GM21528 (cell line): ENCODE measurements around the gene IGSF22.
"Not testable (repeated sequence)": the region's sequence is repeated elsewhere in the genome, so short reads cannot be mapped to it uniquely, and the experiment has no call there.

Experiments used
- ATAC-seq: cut with Tn5 transposase; IDR thresholded peaks from one replicate; pipeline ENCODE4 v1.9.1; 2021; ENCODE audit warnings: mild to moderate bottlenecking, moderate library complexity; ENCODE audit not compliant: unreplicated experiment, low FRiP score

Gene IGSF22

DNA sequence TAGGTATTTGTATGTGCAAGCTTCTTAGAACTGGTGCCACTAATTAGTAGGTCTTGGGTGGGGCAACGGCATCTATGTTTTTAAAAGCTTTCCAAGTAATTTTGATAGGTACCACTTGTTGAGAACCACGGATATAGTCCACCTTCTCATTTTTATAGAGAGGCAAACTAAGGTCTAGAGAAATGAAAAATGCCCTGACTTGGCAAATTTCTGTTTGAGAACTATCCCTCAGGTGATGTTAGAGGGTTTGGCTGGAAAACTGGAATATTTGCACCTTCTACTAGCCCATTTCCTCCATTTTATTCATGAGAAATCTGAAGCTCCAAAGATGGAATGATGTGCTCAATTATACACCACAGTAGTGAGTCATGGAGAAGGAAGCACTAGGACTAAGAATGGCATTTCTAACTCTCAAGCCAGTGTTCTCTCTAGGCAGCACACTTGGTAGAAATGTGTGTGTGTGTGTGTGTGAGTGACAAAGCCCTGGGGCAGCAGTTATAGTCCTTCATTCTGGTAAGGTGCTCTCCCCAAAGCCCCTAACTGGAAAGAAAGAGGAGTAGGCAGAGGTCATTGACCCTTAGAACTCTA is 29.3 kb downstream of the IGSF22 start:
- no peak for ATAC-seq

DNA sequence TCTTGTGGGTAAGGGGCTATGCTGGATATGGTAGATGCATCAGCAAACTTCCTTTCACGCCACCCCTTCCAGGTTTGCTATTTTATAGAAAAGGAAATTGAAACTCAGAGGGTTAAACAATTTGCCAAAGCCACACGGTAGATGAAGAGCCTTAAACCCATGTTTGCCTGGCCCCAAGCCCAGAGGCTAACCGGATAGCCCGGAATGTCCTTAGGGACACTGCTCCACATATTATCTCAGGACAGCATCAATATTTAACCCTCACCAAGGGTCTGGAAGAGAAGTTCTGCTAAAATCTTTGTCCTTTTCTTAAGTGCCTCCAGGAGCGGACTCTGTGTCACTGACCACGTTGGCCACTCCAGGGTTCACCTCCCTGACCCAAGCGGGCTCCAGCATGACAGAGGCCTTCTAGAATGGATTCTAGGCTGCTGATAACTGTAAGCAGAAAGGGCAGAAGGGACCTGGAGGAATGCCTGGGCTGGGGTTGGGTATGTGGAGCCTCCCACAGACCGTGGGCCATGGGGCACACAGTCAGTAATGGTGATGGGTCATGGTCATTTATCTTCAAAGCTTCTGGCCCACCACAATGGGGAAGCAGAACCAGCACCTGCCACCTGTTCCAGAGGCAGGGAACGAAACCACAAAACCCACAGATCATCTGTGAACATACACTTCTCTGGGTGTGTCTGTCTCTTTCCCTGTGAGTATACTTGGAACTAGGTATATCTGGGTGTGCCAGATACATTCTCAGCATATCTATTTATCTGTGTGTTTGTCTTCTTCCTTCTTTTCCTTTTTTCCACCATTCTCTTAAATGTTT is 32.8 kb downstream of the IGSF22 start:
- no peak for ATAC-seq

DNA sequence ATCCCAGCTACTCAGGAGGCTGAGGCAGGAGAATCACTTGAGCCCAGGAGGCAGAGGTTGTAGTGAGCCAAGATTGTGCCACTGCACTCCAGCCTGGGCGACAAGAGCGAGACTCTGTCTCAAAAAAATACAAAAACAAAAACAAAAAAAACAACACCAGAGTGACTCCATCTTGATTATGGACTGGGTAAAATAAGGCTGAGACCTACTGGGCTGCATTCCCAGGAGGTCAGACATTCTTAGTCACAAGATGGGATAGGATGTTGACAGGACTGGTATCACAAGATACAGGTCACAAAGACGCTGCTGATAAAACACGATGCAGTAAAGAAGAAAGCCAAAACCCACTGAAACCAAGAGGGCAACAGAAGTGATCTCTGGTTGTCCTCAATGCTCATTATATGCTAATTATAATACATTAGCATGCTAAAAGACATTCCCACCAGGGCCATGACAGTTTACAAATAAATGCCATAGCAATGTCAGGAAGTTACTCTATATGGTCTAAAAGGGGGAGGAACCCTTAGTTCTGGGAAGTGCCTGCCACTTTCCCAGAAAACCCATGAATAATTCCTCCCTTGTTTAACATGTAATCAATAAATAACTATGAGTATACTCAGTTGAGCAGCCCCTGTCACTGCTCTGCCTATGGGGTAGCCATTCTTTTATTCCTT is 34.4 kb downstream of the IGSF22 start:
- ATAC-seq: not testable (repeated sequence)

GRCh38 chr11:18684267-18684666 is 41.7 kb downstream of the IGSF22 start:
- ATAC-seq: no peak

DNA sequence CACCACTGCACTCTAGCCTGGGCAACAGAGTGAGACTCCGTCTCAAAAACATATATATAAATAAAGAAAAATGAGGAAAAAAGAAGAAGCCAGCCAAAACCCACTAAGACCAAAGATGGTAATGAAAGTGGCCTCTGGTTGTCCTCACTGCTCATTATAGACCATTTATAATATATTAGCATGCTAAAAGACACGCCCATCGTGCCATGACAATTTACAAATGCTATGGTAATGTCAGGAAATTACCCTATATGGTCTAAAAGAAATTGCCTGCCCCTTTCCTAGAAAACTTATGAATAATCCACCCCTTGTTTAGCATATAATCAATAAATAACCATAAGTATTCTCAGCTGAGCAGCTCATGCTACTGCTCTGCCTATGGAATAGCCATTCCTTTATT is 43.5 kb downstream of the IGSF22 start:
- no peak for ATAC-seq

DNA sequence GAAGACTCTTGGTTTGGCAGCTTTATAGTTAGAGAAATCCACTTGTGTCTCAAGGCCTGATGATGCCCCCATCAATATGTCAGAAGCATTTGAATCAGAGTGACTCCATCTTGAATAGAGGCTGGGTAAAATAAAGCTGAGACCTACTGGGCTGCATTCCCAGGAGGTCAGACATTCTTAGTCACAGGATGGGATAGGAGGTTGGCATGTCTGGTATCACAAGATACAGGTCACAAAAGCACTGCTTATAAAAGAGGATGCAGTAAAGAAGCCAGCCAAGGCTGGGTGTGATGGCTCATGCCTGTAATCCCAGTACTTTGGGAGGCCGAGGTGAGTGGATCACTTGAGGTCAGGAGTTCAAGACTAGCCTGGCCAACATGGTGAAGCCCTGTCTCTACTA is 44.0 kb downstream of the IGSF22 start:
- not testable (repeated sequence) for ATAC-seq

GRCh38 chr11:18677560-18677959 is 48.4 kb downstream of the IGSF22 start:
- ATAC-seq: no peak

DNA sequence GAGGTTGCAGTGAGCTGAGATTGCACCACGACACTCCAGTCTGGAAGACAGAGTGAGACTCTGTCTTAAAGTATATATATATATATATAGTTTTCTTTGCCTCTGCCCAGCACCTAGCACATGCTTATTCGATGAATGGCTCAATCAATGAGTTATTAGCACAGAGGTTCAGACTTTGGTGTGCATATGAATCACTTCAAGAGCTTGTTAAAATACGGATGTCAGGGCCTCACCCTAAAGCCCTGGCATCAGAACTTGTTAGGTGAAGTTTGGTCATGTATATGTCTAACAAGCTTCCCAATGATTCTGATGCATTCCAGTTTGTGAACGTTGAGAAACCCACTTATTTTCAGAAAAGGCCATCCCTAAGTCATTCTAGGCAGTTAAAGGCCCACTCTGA is 49.2 kb downstream of the IGSF22 start:
- ATAC-seq: no peak

DNA sequence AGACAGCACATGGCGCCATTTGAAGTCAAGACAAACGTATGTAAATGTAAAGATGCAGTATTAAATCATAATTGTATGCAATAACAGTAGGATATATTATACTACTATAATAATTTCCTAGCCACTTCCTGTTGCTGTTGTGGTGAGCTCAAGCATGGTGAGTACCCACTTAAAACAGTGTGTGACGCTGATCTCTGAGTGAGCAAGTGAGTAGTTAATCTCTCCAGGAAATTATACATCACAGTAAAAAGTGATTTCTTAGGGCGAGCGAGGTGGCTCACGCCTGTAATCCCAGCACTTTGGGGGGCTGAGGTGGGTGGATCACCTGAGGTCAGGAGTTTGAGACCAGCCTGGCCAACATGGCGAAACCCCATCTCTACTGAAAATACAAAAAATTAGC is 53.8 kb downstream of the IGSF22 start:
- ATAC-seq: not testable (repeated sequence)

GRCh38 chr11:18671246-18671645 is 54.7 kb downstream of the IGSF22 start:
- no peak for ATAC-seq

DNA sequence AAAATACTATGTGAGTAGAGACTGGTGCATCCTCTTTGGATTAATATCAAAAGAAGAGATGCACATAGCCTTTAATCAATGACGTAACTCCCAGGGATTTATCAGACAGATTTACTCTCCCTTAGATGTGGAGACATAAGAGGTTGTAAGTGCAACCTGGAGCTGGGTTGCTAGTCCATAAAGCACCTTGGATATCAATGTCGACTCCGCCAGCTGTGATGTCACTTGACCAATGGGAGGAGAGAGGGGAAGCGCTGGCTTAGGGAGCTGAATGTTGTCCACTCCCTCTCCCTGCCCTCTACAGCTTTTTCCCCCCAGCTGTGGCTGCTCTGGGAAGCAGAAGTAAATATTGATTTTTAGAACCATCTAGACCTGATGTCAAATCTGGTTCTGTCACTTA is 56.3 kb downstream of the IGSF22 start:
- ATAC-seq: no peak

DNA sequence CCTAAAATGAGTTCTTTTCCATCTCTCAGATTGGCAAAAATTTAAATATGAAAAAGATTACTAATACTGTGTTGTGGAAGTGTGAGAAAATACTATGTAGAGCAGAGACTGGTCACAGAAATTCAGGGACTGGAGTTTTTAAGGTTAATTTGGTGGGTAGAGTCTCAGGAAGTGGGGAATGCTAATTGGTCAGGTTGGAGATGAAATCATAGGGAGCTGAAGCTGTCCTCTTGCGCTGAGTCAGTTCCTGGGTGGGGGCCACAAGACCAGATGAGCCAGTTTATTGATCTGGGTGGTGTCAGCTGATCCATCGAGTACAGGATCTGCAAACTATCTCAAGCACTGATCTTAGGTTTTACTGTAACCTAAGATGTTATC is 56.8 kb downstream of the IGSF22 start:
- ATAC-seq: no peak

- ATAC-seq: no peak
Observed at GRCh38 chr11:18668131-18668530, 57.9 kb downstream of the IGSF22 start.

DNA sequence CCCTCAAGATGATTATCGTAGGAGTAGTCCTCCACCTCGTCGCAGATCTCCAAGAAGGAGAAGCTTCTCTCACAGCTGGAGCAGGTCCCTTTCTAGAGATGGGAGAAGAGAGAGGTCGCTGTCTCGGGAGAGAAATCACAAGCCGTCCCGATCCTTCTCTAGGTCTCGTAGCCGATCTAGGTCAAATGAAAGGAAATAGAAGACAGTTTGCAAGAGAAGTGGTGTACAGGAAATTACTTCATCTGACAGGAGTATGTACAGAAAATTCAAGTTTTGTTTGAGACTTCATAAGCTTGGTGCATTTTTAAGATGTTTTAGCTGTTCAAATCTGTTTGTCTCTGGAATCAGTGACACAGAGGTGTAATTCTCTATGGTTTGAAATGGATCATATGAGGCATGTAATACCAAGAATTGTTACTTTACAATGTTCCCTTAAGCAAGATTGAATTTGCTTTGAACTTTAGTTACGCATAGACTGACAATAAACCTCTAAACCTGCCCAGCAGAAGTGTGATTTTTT is 60.6 kb downstream of the IGSF22 start:
- ATAC-seq: not testable (repeated sequence)

- no peak for ATAC-seq
Observed at GRCh38 chr11:18657673-18658072, 68.3 kb downstream of the IGSF22 start.
